Smooth muscle cell (in vitro differentiated cells): ENCODE data around the gene GAB2. TPM values are rescaled to one million over a fixed set of nuclear protein-coding genes. Genes with fewer than 3 reads are reported as not detected.

Source experiments
- DNase-seq: peaks from one replicate; lab custom pipeline; 2025; ENCODE audit not compliant: unreplicated experiment; lab: John Stamatoyannopoulos, UW
- H2AFZ ChIP-seq: fragments of 200-600 bp; sonication (generic); 2 replicates; pipeline ENCODE4 v1.6.0; 2016; ENCODE audit warnings: antibody characterized with exemption, low read depth, mild to moderate bottlenecking
- H3F3A ChIP-seq: fragments of 200-600 bp; sonication (generic); 2 replicates; pipeline ENCODE4 v1.6.0; 2017; ENCODE audit warnings: antibody characterized with exemption, low read depth
- H3K27ac ChIP-seq: fragments of 200-600 bp; sonication (generic); 2 replicates; pipeline ENCODE4 v1.5.1; 2016; ENCODE audit warnings: low read depth, mild to moderate bottlenecking
- H3K27me3 ChIP-seq: fragments of 200-600 bp; sonication (generic); 2 replicates; pipeline ENCODE4 v1.6.1; 2016; ENCODE audit warnings: low read depth, mild to moderate bottlenecking
- H3K36me3 ChIP-seq: fragments of 200-600 bp; sonication (generic); 2 replicates; pipeline ENCODE4 v1.5.1; 2016; ENCODE audit warnings: low read depth
- H3K4me1 ChIP-seq: fragments of 200-600 bp; sonication (generic); 2 replicates; pipeline ENCODE4 v1.5.1; 2016; ENCODE audit warnings: low read depth
- H3K4me2 ChIP-seq: fragments of 200-600 bp; sonication (generic); 2 replicates; pipeline ENCODE4 v1.6.0; 2016; ENCODE audit warnings: mild to moderate bottlenecking
- H3K4me3 ChIP-seq: fragments of 200-600 bp; sonication (generic); 2 replicates; pipeline ENCODE4 v1.5.1; 2016; ENCODE audit warnings: mild to moderate bottlenecking
- H3K79me2 ChIP-seq: fragments of 200-600 bp; sonication (generic); 2 replicates; pipeline ENCODE4 v1.6.0; 2016; ENCODE audit warnings: low read depth, mild to moderate bottlenecking
- H3K9ac ChIP-seq: fragments of 200-600 bp; sonication (generic); 2 replicates; pipeline ENCODE4 v1.6.0; 2016; ENCODE audit warnings: low read depth
- H3K9me3 ChIP-seq: fragments of 200-600 bp; sonication (generic); replicated peaks from 2 replicates; pipeline ENCODE4 v1.5.1; 2016; ENCODE audit warnings: low read depth
- H4K20me1 ChIP-seq: fragments of 200-600 bp; sonication (generic); 2 replicates; pipeline ENCODE4 v1.6.0; 2016; ENCODE audit warnings: low read depth
- WGBS: methylation state at CpG from one replicate; pipeline ENCODE4 v1.1.7; 2016; ENCODE audit warnings: low lambda C conversion rate; 5-methylcytosine and 5-hydroxymethylcytosine counted together
- polyA plus RNA-seq: library from polyadenylated mRNA; unstranded; fragments of >200 nt; fragmentation: Nextera tagmentation; extraction: Ambion mirVana; gene quantifications from 2 replicates; pipeline ENCODE4 v1.2.1, GENCODE V29; 2016
- total RNA-seq: library from RNA; depleted of rRNA; stranded (reverse); fragments of >200 nt; gene quantifications from 2 replicates; pipeline ENCODE4 v1.2.3, GENCODE V29; 2014
- TF ChIP-seq, protein P1 (sequence below): fragments of 200-600 bp; sonication (generic); IDR thresholded peaks from 2 replicates; pipeline ENCODE4 v1.5.1; 2017; ENCODE audit warnings: borderline replicate concordance, mild to moderate bottlenecking, antibody characterized with exemption; ENCODE audit not compliant: insufficient read depth, poor library complexity, severe bottlenecking

GAB2 gene
- total and polyA plus RNA-seq, 2 experiments from 2014 or later = 4.2 to 9.7 TPM

DNA sequence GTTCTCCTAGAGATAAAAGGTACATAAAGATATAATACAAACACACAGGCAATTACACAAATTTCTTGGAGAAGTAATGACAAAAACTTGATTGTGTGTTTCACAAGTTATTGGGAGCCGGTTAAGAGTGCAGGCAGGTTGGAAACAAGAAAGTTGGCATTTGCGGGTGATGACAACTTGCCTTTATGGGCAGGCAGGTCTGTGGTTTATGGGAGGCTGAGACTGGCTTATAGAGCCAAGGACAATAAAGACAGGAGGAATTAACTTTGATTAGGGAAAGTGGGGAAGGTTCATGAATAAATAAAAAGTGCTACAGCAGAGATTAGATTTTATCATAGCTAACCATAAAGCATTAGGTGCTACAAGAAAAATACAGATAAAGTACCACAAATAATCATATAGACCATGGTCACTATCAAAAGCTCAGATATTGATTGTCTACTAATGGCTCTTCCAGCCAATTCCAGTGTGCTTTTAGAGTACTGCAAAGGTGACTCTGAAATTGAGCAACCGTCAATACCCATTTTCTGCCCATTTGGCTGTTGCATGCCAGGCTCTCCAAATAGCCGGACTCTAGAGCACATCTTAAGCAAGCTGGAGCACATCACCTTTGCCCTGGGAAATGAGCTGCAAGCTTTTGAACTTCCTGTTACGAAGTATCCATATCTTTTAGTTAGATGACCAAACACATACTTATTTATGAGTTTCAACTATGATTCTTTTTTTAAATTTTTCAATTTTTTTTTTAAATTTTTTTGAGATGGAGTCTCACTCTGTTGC, 33.9 kb upstream of the GAB2 start:
- TF ChIP-seq, protein P1, sequence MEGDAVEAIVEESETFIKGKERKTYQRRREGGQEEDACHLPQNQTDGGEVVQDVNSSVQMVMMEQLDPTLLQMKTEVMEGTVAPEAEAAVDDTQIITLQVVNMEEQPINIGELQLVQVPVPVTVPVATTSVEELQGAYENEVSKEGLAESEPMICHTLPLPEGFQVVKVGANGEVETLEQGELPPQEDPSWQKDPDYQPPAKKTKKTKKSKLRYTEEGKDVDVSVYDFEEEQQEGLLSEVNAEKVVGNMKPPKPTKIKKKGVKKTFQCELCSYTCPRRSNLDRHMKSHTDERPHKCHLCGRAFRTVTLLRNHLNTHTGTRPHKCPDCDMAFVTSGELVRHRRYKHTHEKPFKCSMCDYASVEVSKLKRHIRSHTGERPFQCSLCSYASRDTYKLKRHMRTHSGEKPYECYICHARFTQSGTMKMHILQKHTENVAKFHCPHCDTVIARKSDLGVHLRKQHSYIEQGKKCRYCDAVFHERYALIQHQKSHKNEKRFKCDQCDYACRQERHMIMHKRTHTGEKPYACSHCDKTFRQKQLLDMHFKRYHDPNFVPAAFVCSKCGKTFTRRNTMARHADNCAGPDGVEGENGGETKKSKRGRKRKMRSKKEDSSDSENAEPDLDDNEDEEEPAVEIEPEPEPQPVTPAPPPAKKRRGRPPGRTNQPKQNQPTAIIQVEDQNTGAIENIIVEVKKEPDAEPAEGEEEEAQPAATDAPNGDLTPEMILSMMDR = no peak
- 90% methylated on average over 5 of the region's 5 CpGs for WGBS
- H3K4me2 ChIP-seq = no peak overlapping the region
- no peaks in the 10 kb centered on the region for H4K20me1 ChIP-seq
- H3K36me3 ChIP-seq = no peaks in the 10 kb centered on the region
- H3K27ac ChIP-seq = peak overlapping the region; percentile 6
- no peaks in the 10 kb centered on the region for H3K4me1 ChIP-seq
- H3K9me3 ChIP-seq = no peaks in the 10 kb centered on the region
- no peak for DNase-seq
- H3F3A ChIP-seq = no peaks in the 10 kb centered on the region
- H3K27me3 ChIP-seq = no peaks in the 10 kb centered on the region
- no peak overlapping the region for H2AFZ ChIP-seq
- H3K4me3 ChIP-seq = no peak overlapping the region
- no peaks in the 10 kb centered on the region for H3K79me2 ChIP-seq
- H3K9ac ChIP-seq = no peak overlapping the region

DNA sequence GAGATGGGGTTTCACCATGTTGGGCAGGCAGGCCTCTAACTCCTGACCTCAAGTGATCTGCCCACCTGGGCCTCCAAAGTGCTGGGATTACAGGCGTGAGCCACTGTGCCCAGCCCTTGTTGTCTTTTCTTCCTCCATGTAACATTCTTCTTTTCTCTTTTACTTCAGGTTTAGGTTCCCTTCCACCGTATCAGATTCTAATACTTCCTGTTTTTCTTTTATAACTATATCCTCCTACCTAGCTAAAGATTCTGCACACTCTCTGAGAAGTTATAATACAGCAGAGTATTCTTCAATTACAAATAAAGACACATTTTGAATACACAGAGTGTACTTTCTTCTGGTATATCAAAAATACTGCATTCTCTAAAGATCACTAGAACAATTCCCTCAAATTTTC, 33.2 kb upstream of the GAB2 start:
- 91% methylated on average over 2 of the region's 2 CpGs for WGBS
- no peaks in the 10 kb centered on the region for H3F3A ChIP-seq

DNA sequence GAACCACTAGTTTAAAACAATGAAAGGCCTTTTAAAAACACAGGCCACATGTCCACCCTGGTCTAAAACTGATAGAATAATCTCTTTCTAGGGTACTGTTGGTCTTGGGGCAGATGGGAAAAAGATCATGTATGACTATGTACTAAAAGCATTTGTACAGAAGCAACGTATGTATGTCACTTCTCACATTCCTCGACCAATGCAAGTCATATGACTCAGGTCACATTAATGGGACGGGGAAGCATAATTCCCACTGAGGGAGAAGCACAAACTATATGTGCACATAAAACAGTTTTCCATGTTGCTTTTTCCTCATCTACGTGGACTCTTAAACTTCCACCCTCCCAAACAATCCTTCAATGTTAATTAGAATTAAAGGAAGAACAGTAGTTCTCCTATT, 32.2 kb upstream of the GAB2 start:
- no peaks in the 10 kb centered on the region for H3F3A ChIP-seq
- H3K36me3 ChIP-seq = no peaks in the 10 kb centered on the region
- TF ChIP-seq, protein P1 = no peak
- WGBS = 65% methylated on average over 4 of the region's 4 CpGs
- no peaks in the 10 kb centered on the region for H4K20me1 ChIP-seq
- no peak overlapping the region for H3K4me2 ChIP-seq
- H3K9me3 ChIP-seq = no peaks in the 10 kb centered on the region
- DNase-seq = no peak
- H3K4me3 ChIP-seq = no peak overlapping the region
- H3K4me1 ChIP-seq = no peaks in the 10 kb centered on the region
- no peak overlapping the region for H3K9ac ChIP-seq
- no peaks in the 10 kb centered on the region for H3K79me2 ChIP-seq
- peak overlapping the region; percentile 35 for H3K27ac ChIP-seq
- no peaks in the 10 kb centered on the region for H3K27me3 ChIP-seq
- no peak overlapping the region for H2AFZ ChIP-seq

More for the DNA sequence above, 33.2 kb upstream of the GAB2 start:
- Histone ChIP-seq H3K4me2 (no peak overlapping the region), H3K36me3 (no peaks in the 10 kb centered on the region), H3K4me3 (no peak overlapping the region), H3K27ac (peak overlapping the region; percentile 6), H3K79me2 (no peaks in the 10 kb centered on the region), H4K20me1 (no peaks in the 10 kb centered on the region), H3K9ac (no peak overlapping the region), H3K4me1 (no peaks in the 10 kb centered on the region), H3K9me3 (no peaks in the 10 kb centered on the region), H2AFZ (no peak overlapping the region), H3K27me3 (no peaks in the 10 kb centered on the region)
- no peak for DNase-seq
- TF ChIP-seq, protein P1 = no peak

DNA sequence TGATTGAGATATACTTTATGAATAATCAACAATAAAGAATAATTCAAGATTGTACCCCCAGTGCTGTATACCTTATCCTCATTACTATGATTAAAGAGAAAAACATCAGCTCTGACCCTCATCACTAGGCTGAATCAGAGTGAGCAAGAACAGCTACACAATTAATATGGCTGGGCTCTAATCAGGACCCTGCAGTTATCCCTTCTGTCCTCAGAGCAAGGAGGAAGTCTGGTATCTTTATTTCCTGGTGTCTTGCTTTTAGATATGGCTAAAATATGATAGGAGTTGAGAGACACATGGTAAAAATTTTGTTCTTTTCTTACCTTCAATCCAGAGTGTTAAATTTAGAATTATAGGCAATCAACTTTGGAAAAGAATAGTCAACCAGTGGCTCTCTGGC, 28.6 kb upstream of the GAB2 start:
- H3K79me2 ChIP-seq = no peaks in the 10 kb centered on the region
- H2AFZ ChIP-seq = no peak overlapping the region
- no peak overlapping the region for H3K9ac ChIP-seq
- no peaks in the 10 kb centered on the region for H3K9me3 ChIP-seq
- no peaks in the 10 kb centered on the region for H3F3A ChIP-seq
- H3K4me2 ChIP-seq = no peak overlapping the region
- TF ChIP-seq, protein P1 = no peak
- no peaks in the 10 kb centered on the region for H3K36me3 ChIP-seq
- no peaks in the 10 kb centered on the region for H4K20me1 ChIP-seq
- no peak overlapping the region for H3K27ac ChIP-seq
- DNase-seq = no peak
- H3K4me3 ChIP-seq = no peak overlapping the region
- no peaks in the 10 kb centered on the region for H3K27me3 ChIP-seq
- H3K4me1 ChIP-seq = no peaks in the 10 kb centered on the region
